ENCODE measurements around the gene RANBP17. TPM values are rescaled to one million over a fixed set of nuclear protein-coding genes. Genes with fewer than 3 reads are reported as not detected.
"Not testable (repeated sequence)": the region's sequence is repeated elsewhere in the genome, so short reads cannot be mapped to it uniquely, and the experiment has no call there.

RANBP17 gene
- total RNA-seq, 1 donor from 2014 or later, result 49.7 TPM

- no peak overlapping the region for H3K4me2 ChIP-seq
- no peaks in the 10 kb centered on the region for H3K36me3 ChIP-seq
- TF ChIP-seq EZH2phosphoT487 (IDR thresholded peaks at IDR 0.05) (no peak), CTCF (IDR thresholded peaks at IDR 0.05) (no peak), EZH2 (IDR thresholded peaks at IDR 0.05) (no peak)
- peaks cover 14% of the 10 kb centered on the region for H3K4me1 Mint-ChIP-seq
- H3K36me3 Mint-ChIP-seq, result no peaks in the 10 kb centered on the region
- no peak for DNase-seq (ENCODE audit: low spot score)
- H3K27ac ChIP-seq, result no peak overlapping the region
- no peak overlapping the region for H3K27ac Mint-ChIP-seq
- peaks cover 19% of the 10 kb centered on the region for H3K4me1 ChIP-seq
- no peaks in the 10 kb centered on the region for H3K79me2 ChIP-seq (ENCODE audit: low read depth)
- H3K27me3 Mint-ChIP-seq (ENCODE audit: insufficient read depth, low read depth), result no peaks in the 10 kb centered on the region
- no peak overlapping the region for H3K9ac ChIP-seq
- peaks cover 6% of the 10 kb centered on the region for H3F3A ChIP-seq (ENCODE audit: low read depth)
- H3K4me3 ChIP-seq, result no peak overlapping the region
- no peak overlapping the region for H3K4me3 Mint-ChIP-seq
- no peaks in the 10 kb centered on the region for H3K9me3 ChIP-seq (ENCODE audit: low read depth)
- no peaks in the 10 kb centered on the region for H4K20me1 ChIP-seq (ENCODE audit: low read depth)
- no peak overlapping the region for H2AFZ ChIP-seq (replicated peaks)
- no peaks in the 10 kb centered on the region for H3K27me3 ChIP-seq
- no peaks in the 10 kb centered on the region for H3K9me3 Mint-ChIP-seq
Observed at GRCh38 chr5:171168171-171168570, 306.4 kb downstream of the RANBP17 start.

- not testable (repeated sequence) for H3K27me3 Mint-ChIP-seq (ENCODE audit: insufficient read depth, low read depth); H3K4me3 Mint-ChIP-seq; H3K27me3 ChIP-seq; H3F3A ChIP-seq (ENCODE audit: low read depth); H3K4me1 Mint-ChIP-seq; H3K4me2 ChIP-seq; H4K20me1 ChIP-seq (ENCODE audit: low read depth); H3K4me1 ChIP-seq; H3K9me3 ChIP-seq (ENCODE audit: low read depth); H3K27ac ChIP-seq; H3K79me2 ChIP-seq (ENCODE audit: low read depth); H3K9ac ChIP-seq; H3K9me3 Mint-ChIP-seq; H2AFZ ChIP-seq (replicated peaks); DNase-seq (ENCODE audit: low spot score); H3K27ac Mint-ChIP-seq; H3K36me3 ChIP-seq; H3K4me3 ChIP-seq
- H3K36me3 Mint-ChIP-seq, result peaks cover 16% of the 10 kb centered on the region
Observed at GRCh38 chr5:171174960-171175359, 313.1 kb downstream of the RANBP17 start.

- peaks cover 8% of the 10 kb centered on the region for H3F3A ChIP-seq (ENCODE audit: low read depth)
- no peaks in the 10 kb centered on the region for H3K79me2 ChIP-seq (ENCODE audit: low read depth)
- TF ChIP-seq EZH2 (IDR thresholded peaks at IDR 0.05) (no peak), CTCF (IDR thresholded peaks at IDR 0.05) (no peak), EZH2phosphoT487 (IDR thresholded peaks at IDR 0.05) (no peak)
- H3K36me3 ChIP-seq, result no peaks in the 10 kb centered on the region
- H3K4me3 Mint-ChIP-seq, result no peak overlapping the region
- no peaks in the 10 kb centered on the region for H3K4me1 ChIP-seq
- no peaks in the 10 kb centered on the region for H3K9me3 ChIP-seq (ENCODE audit: low read depth)
- no peak overlapping the region for H2AFZ ChIP-seq (replicated peaks)
- H3K4me1 Mint-ChIP-seq, result no peaks in the 10 kb centered on the region
- peaks cover 16% of the 10 kb centered on the region for H3K36me3 Mint-ChIP-seq
- peaks cover 7% of the 10 kb centered on the region for H3K9me3 Mint-ChIP-seq
- H3K4me2 ChIP-seq, result no peak overlapping the region
- H3K27me3 ChIP-seq, result no peaks in the 10 kb centered on the region
- no peak overlapping the region for H3K9ac ChIP-seq
- DNase-seq (ENCODE audit: low spot score), result no peak
- no peak overlapping the region for H3K4me3 ChIP-seq
- no peak overlapping the region for H3K27ac Mint-ChIP-seq
- H4K20me1 ChIP-seq (ENCODE audit: low read depth), result no peaks in the 10 kb centered on the region
- H3K27me3 Mint-ChIP-seq (ENCODE audit: insufficient read depth, low read depth), result peaks cover 2% of the 10 kb centered on the region
- no peak overlapping the region for H3K27ac ChIP-seq
Observed at GRCh38 chr5:171175746-171176145, 313.9 kb downstream of the RANBP17 start.

GRCh38 chr5:171178190-171178589 is 316.4 kb downstream of the RANBP17 start:
- H3K27me3 ChIP-seq; H3K27me3 Mint-ChIP-seq (ENCODE audit: insufficient read depth, low read depth); H3K4me1 Mint-ChIP-seq; H3K36me3 ChIP-seq; H4K20me1 ChIP-seq (ENCODE audit: low read depth); H3K4me2 ChIP-seq; H3K27ac Mint-ChIP-seq; DNase-seq (ENCODE audit: low spot score); H3K4me1 ChIP-seq; H3K9me3 Mint-ChIP-seq; H3K4me3 Mint-ChIP-seq; H3F3A ChIP-seq (ENCODE audit: low read depth); H3K4me3 ChIP-seq; H3K27ac ChIP-seq; H3K9me3 ChIP-seq (ENCODE audit: low read depth); H2AFZ ChIP-seq (replicated peaks); H3K9ac ChIP-seq; H3K79me2 ChIP-seq (ENCODE audit: low read depth): not testable (repeated sequence)
- peaks cover 16% of the 10 kb centered on the region for H3K36me3 Mint-ChIP-seq
